Inflammatory macrophage treated with lipopolysaccharide for 4 hours (primary cell): ENCODE data around the gene TUSC2.
A peak's percentile ranks its signal among the peaks of the same experiment; 100 is the strongest.

Source experiments
- DNase-seq: peaks from one replicate; pipeline ENCODE4 v3.0.0-alpha.2; 2020

TUSC2 gene

DNA sequence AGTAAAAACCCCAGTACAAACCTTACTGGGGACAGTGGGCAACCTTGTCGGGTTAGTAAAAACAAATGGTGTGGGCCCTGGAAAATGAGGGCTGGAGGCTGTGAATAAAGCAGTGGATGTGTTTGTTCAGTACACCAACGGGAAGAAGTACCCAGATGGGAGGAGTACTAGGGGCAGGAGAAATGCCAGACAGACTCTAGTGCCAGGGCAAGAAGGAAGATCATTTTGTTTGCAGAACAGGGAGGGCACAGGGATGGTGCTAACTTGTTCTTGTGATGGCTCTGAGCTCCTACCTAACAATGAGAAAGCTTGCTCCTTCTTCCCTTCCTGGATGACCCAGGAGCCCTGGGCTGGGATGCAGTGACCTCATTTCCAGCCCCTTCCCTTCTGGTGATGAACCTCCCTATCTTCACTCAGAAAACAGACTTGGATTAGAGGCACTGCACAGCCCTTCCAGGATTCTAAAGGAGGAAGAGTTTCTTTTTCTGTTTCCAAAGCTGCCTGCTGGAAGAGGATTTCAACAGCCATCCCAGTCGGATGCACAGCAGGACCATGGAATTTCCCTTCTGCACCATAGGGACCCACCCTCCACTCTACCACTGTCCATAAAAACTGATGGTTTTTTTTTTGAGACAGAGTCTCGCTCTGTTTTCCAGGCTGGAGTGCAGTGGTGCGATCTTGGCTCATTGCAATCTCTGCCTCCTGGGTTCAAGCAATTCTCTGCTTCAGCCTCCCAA lies 6.5 kb upstream of the TUSC2 start:
- no peak for DNase-seq

GRCh38 chr3:50333744-50334328 lies 5.8 kb upstream of the TUSC2 start:
- no peak for DNase-seq

DNA sequence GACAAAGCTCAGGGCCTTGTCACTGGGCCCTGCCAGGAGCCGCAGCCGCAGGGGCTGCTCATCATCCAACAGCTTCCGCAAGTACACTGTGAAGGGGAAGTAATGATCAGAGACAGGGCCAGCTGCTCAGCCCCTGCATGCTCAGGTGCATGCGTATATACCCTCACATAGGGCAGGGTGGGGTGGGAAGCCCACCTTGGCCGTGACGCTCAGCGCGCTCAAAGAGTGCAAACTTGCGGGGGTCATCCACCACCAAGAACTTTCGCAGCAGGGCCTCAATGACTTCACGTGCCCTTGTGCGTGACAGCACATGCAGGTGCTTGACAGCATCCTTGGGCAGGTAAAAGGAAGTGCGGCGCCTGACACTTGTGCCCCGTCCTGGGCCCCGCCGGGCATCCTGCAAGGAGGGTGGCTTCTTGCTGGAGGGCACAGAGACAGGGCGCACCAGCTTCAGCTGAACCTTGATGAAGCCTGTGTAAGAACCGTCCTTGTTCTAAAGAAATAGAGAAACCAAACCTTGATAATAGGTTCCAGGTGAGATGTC lies 3.4 kb upstream of the TUSC2 start:
- DNase-seq: no peak

DNA sequence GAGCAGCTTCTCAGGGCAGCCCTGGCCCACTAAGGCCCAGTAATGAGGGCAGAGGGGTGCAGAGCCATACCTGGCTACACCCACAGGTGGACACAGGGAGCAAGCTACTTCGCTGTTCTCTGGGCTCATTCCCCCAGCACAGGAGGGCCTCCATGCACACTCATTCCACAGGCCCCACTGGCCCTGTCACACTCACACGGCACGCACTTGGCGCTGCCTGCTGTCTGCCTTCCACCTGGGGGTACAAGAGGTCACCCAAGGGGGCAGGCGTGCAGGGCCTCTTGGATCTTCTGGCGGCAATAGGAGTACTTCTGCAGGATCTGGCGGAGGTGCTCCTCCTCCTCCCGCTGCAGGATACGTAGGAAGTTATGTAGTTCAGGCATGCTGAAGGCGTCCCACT lies 2.3 kb upstream of the TUSC2 start:
- DNase-seq: no peak

- no peak for DNase-seq
These were observed 894 bp downstream of the TUSC2 start for GRCh38 chr3:50327129-50327528.

- no peak for DNase-seq
These were observed 1.9 kb downstream of the TUSC2 start for GRCh38 chr3:50326182-50326541.

DNA sequence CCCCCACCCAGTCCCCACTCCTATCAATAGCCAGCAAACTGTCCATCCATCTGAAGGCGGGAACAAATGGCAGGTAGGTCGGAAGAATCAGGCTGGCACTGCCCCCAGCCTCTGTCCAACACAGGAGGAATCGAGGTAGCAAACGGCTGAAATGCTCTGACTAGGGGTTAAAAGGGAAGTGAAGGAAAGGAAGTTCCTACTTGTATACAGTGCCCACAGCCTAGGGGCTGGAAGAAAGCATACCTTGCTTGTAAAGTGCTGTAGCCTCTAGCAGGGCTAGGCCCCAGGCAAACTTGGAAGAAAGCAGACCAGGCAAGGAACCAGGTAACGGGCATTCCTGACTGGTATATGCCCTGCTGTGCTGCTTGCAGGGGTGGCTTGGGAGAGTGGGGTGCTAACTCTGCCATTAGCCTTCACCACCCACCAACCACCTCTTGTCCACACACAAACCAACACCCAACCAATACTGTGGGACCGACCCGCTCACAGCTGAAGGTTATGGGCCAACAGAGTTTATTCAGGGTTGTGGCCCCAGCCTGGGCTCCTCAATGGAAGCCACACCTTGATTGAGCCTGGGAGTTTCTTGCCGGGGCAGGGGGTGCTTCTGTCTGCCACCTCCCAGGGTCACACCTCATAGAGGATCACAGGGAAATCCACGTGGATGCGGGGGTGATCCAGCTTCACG lies 2.4 kb downstream of the TUSC2 start:
- no peak for DNase-seq

- DNase-seq: no peak
These were observed 2.9 kb downstream of the TUSC2 start for GRCh38 chr3:50325113-50325480.

DNA sequence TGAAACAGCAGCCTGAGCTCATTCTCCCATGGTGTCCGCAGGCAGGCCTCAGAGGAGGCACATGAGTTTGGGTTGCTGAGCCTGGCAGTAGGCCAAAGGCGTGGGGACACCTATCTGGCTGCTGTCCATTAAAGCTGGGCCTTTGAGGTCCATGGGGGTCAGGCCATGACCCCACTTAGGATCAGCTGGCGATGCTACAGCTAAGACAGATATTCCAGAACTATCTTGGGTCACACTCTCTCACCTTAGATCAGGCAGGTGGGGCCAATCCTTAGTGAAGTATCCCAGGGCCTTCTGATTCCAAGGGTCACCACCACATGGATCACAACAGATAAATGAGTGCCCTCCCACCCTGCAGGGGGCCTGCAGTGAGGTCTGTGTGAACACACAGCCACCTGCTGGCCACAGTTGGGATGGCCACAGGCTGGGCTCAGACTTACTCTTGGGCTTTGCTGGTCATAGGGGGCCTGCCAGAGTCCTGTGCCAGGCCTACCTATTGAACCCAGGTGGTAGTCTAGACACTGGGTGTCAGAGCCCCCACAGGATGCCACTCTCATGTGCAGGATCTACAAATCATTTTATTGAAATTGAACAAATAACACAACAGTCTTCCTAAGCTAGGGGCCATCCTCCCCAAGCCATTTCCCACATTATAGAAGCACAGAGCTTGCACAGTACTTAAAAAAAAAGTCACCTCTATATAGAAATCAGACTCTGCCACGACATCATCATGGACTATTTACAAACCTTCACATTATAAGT lies 3.5 kb downstream of the TUSC2 start:
- peak; percentile 63 for DNase-seq

DNA sequence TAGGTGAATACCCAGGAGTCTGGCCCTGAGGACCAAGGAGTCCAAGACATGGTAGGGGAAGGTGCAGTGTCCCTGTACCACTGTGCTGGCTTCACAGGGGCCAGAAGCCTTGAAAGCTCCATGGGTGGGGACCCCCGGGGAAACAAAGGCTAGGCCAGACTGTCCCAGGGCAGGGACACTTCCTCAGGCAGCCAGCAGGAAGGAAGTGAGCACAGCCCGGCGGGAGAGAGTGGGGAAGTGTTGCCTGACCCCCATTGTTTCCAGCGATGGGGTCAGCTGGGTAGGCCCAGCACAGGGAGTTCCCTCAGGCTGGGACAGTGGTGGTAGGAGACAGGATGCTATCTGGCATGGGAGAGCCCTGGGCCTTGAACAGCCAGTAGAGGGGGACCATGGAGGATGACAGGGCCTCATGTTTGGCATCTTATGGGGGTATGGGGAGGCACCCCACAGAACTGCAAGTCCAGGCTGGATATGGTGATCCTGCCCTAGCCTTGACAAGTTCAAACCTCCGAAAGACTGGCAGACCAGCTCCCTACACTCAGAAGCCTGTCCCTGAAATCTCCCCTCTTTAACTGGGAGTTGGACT lies 4.3 kb downstream of the TUSC2 start:
- peak; percentile 34 for DNase-seq

- DNase-seq: peak; percentile 57
These were observed 4.9 kb downstream of the TUSC2 start for GRCh38 chr3:50323092-50323600.

DNA sequence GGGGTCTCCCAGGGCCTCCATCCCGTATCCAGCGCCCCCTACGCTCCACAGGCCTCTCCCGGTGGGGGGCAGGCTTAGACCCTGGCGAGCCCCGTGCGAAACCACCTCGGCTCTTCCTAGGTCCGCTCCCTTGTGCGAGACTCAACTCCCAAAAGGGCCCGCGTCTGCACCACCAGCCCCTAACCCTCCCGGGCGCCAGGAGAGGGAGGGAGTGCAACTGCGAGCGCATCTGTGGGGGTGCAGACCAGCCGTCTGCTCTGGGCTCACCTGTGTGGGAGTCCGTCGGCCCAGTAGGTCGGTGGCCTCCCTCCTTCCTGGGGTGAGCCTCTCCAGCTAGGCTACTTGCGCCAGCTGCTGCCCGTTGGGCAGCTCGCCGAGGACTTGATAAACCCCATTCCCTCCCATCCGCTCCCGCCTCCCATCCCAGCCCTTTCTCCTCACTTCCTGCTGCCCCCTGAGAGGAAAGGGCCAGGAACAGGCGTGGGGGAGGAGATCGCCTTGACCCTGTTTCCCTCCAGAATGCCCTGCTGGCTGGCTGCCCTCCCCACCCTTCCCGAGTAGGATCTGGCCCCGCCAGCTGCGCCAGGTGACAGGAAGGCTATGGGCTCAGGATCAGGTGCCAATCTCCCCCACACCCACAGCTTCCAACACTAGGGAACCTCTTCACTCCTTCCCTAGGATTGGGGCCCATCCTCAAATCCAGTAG lies 5.5 kb downstream of the TUSC2 start, which contains the start of gene HYAL2:
HYAL2 (minus strand) TSS at position 360 of the 706 bp plus-strand sequence. CDS start 2,256 bp downstream, outside the sequence.
- no peak for DNase-seq

- no peak for DNase-seq
These were observed 6.0 kb downstream of the TUSC2 start for GRCh38 chr3:50322115-50322385.

- peak; percentile 88 for DNase-seq
These were observed 6.5 kb downstream of the TUSC2 start for GRCh38 chr3:50321336-50322114.

DNA sequence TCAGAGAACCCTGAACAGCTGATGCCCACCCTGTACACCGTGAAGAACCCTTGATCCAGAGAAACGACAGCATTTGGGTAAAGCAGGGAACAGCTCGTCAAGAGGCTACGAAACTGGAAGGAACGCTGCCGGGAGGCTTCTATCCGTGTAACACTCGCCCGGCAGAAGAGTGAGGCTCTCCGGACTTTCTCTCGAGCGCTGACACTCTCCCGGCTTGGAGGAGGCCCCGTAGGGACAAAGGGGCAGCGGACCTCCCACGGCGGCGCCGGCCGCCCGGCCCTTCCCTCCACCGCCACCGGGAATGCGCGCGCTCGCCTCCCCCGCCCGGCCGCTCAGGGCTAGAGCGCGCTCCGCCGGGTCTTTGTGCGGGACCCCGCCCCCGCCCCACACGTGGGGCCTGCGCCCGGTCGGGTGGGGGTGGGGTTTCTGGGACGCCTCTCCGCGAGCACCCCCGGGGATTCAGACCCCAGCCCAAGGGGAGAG lies 7.1 kb downstream of the TUSC2 start:
- peak; percentile 44 for DNase-seq

GRCh38 chr3:50319894-50320625 lies 8.0 kb downstream of the TUSC2 start:
- DNase-seq: no peak

- DNase-seq: no peak
These were observed 8.7 kb downstream of the TUSC2 start for GRCh38 chr3:50319181-50319893.

DNA sequence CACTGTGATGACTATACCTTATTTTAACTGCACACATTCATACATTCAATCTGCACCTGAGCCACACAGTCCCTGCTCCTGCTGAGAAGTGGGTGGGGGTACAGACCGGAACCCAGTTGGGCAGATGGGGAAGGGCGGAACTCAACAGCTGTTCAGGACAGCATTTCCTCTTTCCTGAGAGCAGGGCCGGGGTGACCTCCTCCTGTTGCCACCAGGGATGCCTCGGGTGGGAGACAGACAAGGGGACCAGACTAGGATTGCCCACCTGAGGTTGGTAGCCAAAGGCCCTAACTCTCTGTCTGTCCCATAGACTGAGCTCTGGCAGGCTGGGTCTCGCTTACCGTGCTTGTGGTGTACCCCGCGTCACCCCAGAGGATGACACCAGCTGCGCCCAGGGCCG lies 9.4 kb downstream of the TUSC2 start:
- DNase-seq: peak; percentile 22

DNA sequence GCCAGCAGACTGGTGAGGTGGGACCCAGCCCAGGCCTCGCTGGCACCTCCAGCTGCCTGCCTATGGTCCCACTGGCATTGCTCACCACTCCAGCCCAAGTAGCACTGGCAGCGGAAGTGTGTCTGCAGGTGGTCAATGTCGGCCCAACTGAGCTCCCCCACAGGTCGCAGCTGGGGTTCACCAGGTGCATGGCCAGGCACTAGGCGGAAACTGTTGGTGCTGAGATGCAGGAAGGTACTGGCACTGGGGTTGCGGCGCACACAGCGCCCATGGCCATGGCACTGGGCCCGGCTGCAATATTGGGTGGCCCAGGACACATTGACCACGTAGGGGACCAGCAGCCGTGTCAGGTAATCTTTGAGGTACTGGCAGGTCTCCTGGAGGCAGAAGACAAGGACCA lies 9.9 kb downstream of the TUSC2 start:
- no peak for DNase-seq

- no peak for DNase-seq
These were observed 10.7 kb downstream of the TUSC2 start for GRCh38 chr3:50317300-50317699.
